Neural cell (in vitro differentiated cells): ENCODE data around the gene CMTM3.

ENCODE experiments used
- CTCF ChIP-seq: fragments of 450-650 bp; IDR thresholded peaks from 2 replicates; pipeline ENCODE4 v1.5.1; 2014; ENCODE audit warnings: antibody characterized with exemption, mild to moderate bottlenecking, moderate library complexity; ENCODE audit not compliant: poor library complexity, severe bottlenecking
- EP300 ChIP-seq: fragments of 450-650 bp; conservative IDR thresholded peaks from 2 replicates; pipeline ENCODE4 v1.6.1; 2014; ENCODE audit warnings: antibody characterized with exemption, mild to moderate bottlenecking, moderate library complexity; ENCODE audit not compliant: poor library complexity, severe bottlenecking
- EZH2 ChIP-seq: fragments of 200-600, 300-800 bp; shearing (Covaris generic), sonication (generic); IDR thresholded peaks from 2 replicates; pipeline ENCODE4 v1.6.1; 2014; ENCODE audit warnings: antibody characterized with exemption, low read length, borderline replicate concordance, mild to moderate bottlenecking; ENCODE audit not compliant: insufficient read depth, poor library complexity, severe bottlenecking
- POLR2AphosphoS5 ChIP-seq: IDR thresholded peaks from 2 replicates; pipeline ENCODE4 v1.6.1; 2012
- RAD21 ChIP-seq: fragments of 450-650 bp; conservative IDR thresholded peaks from 2 replicates; pipeline ENCODE4 v1.6.1; 2014; ENCODE audit warnings: antibody characterized with exemption, mild to moderate bottlenecking, moderate library complexity
- SMC3 ChIP-seq: fragments of 450-650 bp; conservative IDR thresholded peaks from 2 replicates; pipeline ENCODE4 v1.6.1; 2014; ENCODE audit warnings: antibody characterized with exemption, mild to moderate bottlenecking, moderate library complexity; ENCODE audit not compliant: poor library complexity
- TAF1 ChIP-seq: IDR thresholded peaks from 2 replicates; pipeline ENCODE4 v1.6.1; 2012; ENCODE audit warnings: low read depth

GRCh38 chr16:66610111-66610820, 5.8 kb downstream of the CMTM3 start:
- TF ChIP-seq EZH2 (no peak), CTCF (no peak), SMC3 (no peak), TAF1 (no peak), EP300 (no peak), POLR2AphosphoS5 (no peak), RAD21 (no peak)
